B cell (primary cell): Measurements from ENCODE around the gene GPHA2. TPM values are rescaled to one million over a fixed set of nuclear protein-coding genes. Genes with fewer than 3 reads are reported as not detected.

Experiments used
- ATAC-seq: fragments of 200-7000 bp; cut with Tn5 transposase; one replicate; pipeline ENCODE4 v1.10.0; 2021; ENCODE audit warnings: low read depth, mild to moderate bottlenecking, moderate number of reproducible peaks, moderate library complexity
- CTCF ChIA-PET: fragments of 350-600 bp; sonication (Branson Sonifier 250); formaldehyde crosslinking; loops from one replicate; lab custom pipeline; 2021; ENCODE audit warnings: antibody characterized with exemption, inconsistent platforms; lab: Charles Lee
- POLR2A ChIA-PET: fragments of 350-600 bp; sonication (Branson Sonifier 250); formaldehyde crosslinking; loops from one replicate; lab custom pipeline; 2021; ENCODE audit warnings: antibody characterized with exemption; lab: Charles Lee
- DNase-seq: peaks from one replicate; pipeline ENCODE4 v3.0.0; 2013
- H2AFZ ChIP-seq: 2 replicates; pipeline ENCODE4 v1.6.1; 2012; ENCODE audit warnings: mild to moderate bottlenecking, low read depth, low read length; ENCODE audit not compliant: insufficient read depth, poor library complexity, severe bottlenecking
- H3K27ac ChIP-seq, 2 donors: 1 replicate in 1 of 2; 2 replicates in 1 of 2; pipeline ENCODE4 v1.5.1; 2012 to 2013; ENCODE audit warnings: low read length in 2 of 2, mild to moderate bottlenecking in 2 of 2, moderate library complexity in 1 of 2
- H3K27me3 ChIP-seq, 4 experiments: fragments of 200-600 bp in 1 of 4; sonication (generic) in 1 of 4; replicated peaks in 1 of 4; 1 replicate in 2 of 4; 2 replicates in 2 of 4; pipeline versions ENCODE4 v1.6.1 to v1.7.0; 2013 to 2016; ENCODE audit warnings: low read length in 3 of 4, mild to moderate bottlenecking in 2 of 4, mixed read lengths in 1 of 4, moderate library complexity in 1 of 4; ENCODE audit not compliant: insufficient read depth in 4 of 4, control insufficient read depth in 3 of 4; ENCODE audit errors: control extremely low read depth in 1 of 4
- H3K36me3 ChIP-seq, 2 experiments: replicated peaks in 1 of 2; 1 replicate in 1 of 2; 2 replicates in 1 of 2; pipeline versions ENCODE4 v1.6.1 to v1.7.1; 2013; ENCODE audit warnings: low read length in 1 of 2; ENCODE audit not compliant: insufficient read depth in 2 of 2, control insufficient read depth in 1 of 2; ENCODE audit errors: control extremely low read depth in 1 of 2, extremely low read depth in 1 of 2
- H3K4me1 ChIP-seq, 2 donors: fragments of 200-600 bp in 1 of 2; sonication (generic) in 1 of 2; 1 replicate in 1 of 2; 2 replicates in 1 of 2; pipeline versions ENCODE4 v1.5.1 to v1.6.1; 2013 to 2017; ENCODE audit warnings: low read length in 2 of 2; ENCODE audit not compliant: control insufficient read depth in 2 of 2, insufficient read depth in 2 of 2
- H3K4me2 ChIP-seq: replicated peaks from 2 replicates; pipeline ENCODE3; 2012; ENCODE audit warnings: mild to moderate bottlenecking, low read depth, low read length; ENCODE audit not compliant: poor library complexity, severe bottlenecking
- H3K4me3 ChIP-seq, 5 experiments: fragments of 200-600 bp in 1 of 5; sonication (generic) in 1 of 5; 1 replicate in 3 of 5; 2 replicates in 2 of 5; pipeline versions ENCODE4 v1.5.1 to v1.7.0; 2011 to 2016; ENCODE audit warnings: low read length in 4 of 5, mild to moderate bottlenecking in 4 of 5, low read depth in 2 of 5, control low read depth in 1 of 5, moderate library complexity in 1 of 5; ENCODE audit not compliant: insufficient read depth in 1 of 5; ENCODE audit errors: control extremely low read depth in 1 of 5, extremely low read depth in 1 of 5
- H3K79me2 ChIP-seq: fragments of 200-600 bp; sonication (generic); one replicate; pipeline ENCODE4 v1.6.0; 2016; ENCODE audit warnings: low read length; ENCODE audit not compliant: control insufficient read depth, insufficient read depth
- H3K9ac ChIP-seq: fragments of 200-600 bp; sonication (generic); 2 replicates; pipeline ENCODE4 v1.6.1; 2017; ENCODE audit warnings: mild to moderate bottlenecking, low read length, moderate library complexity
- H3K9me3 ChIP-seq, 3 donors: one replicate each; pipeline versions ENCODE4 v1.6.1 to v1.7.1; 2013; ENCODE audit warnings: low read length in 2 of 3; ENCODE audit not compliant: control insufficient read depth in 2 of 3, insufficient read depth in 1 of 3; ENCODE audit errors: control extremely low read depth in 1 of 3
- H4K20me1 ChIP-seq: 2 replicates; pipeline ENCODE4 v1.6.0; 2012; ENCODE audit warnings: mild to moderate bottlenecking, low read length; ENCODE audit not compliant: insufficient read depth, control insufficient read depth, poor library complexity, severe bottlenecking
- H3K27ac Mint-ChIP-seq: one replicate; pipeline ENCODE4 v1.8.0; 2021; ENCODE audit warnings: mixed read lengths
- H3K27me3 Mint-ChIP-seq: one replicate; pipeline ENCODE4 v1.8.0; 2021; ENCODE audit warnings: mixed read lengths
- H3K4me1 Mint-ChIP-seq: one replicate; pipeline ENCODE4 v1.8.0; 2021; ENCODE audit warnings: mixed read lengths
- H3K4me3 Mint-ChIP-seq: one replicate; pipeline ENCODE4 v1.8.0; 2021; ENCODE audit warnings: mixed read lengths
- H3K9me3 Mint-ChIP-seq: one replicate; pipeline ENCODE4 v1.8.0; 2022; ENCODE audit warnings: mixed read lengths; ENCODE audit not compliant: insufficient read depth
- CTCF ChIP-seq: fragments of 200-600 bp; IDR thresholded peaks from one replicate; pipeline ENCODE4 v1.8.0; 2022; ENCODE audit warnings: antibody characterized with exemption, mild to moderate bottlenecking
- EZH2 ChIP-seq: IDR thresholded peaks from 2 replicates; pipeline ENCODE4 v1.6.1; 2012; ENCODE audit warnings: borderline replicate concordance, low read depth, mild to moderate bottlenecking, moderate library complexity, low read length; ENCODE audit not compliant: insufficient read depth, poor library complexity, severe bottlenecking
- WGBS: methylation state at CpG from one replicate; pipeline ENCODE4 v1.1.5; 2013; ENCODE audit warnings: missing lambda C conversion rate; ENCODE audit not compliant: insufficient coverage; 5-methylcytosine and 5-hydroxymethylcytosine counted together
- intact Hi-C: fragments of 100-400 bp; cut with micrococcal nuclease; formaldehyde crosslinking; loops from one replicate; pipeline ENCODE4 v1.10.0; 2022
- polyA plus RNA-seq: library from polyadenylated mRNA; depleted of rRNA; stranded (reverse); fragments of >200 nt; gene quantifications from 2 replicates; pipeline ENCODE4 v1.2.3, GENCODE V29; 2012
- total RNA-seq, 2 donors: library from RNA; stranded (reverse); fragments of 120-200 nt in 1 of 2; gene quantifications; 1 replicate in 1 of 2; 2 replicates in 1 of 2; pipeline versions ENCODE4 v1.2.3 to v1.2.4, GENCODE V29; 2013 to 2022

Gene GPHA2
- total and polyA plus RNA-seq, 2 donors (not counting 1 experiment from before 2014, with no cell fraction given) = 0.39 to 2.8 TPM

- DNase-seq (no peak), ATAC-seq (no peak)
- no CpG with 5 or more reads among the region's 2 CpGs for WGBS
- Histone ChIP-seq H3K36me3 (no peaks in the 10 kb centered on the region), H3K4me2 (no peak overlapping the region), H3K9me3 (no peaks in the 10 kb centered on the region), H3K4me3 (no peak overlapping the region), H3K9ac (no peak overlapping the region), H3K79me2 (no peaks in the 10 kb centered on the region), H2AFZ (no peak overlapping the region), H3K27me3 (peaks cover 0 to 3% (median under 1%) of the 10 kb centered on the region in 4 experiments), H4K20me1 (no peaks in the 10 kb centered on the region), H3K4me1 (peaks cover 23 to 31% of the 10 kb centered on the region in 2 donors), H3K27ac (no peak overlapping the region)
- CTCF ChIA-PET = interaction anchor here (0.6 kb wide), 1 partner anchor 480 kb away, joined by 4 read pairs; no protein-coding TSS in a partner anchor
- Mint-ChIP-seq H3K27me3 (no peaks in the 10 kb centered on the region), H3K27ac (no peak overlapping the region), H3K4me1 (peaks cover 19% of the 10 kb centered on the region), H3K9me3 (no peaks in the 10 kb centered on the region), H3K4me3 (no peak overlapping the region)
- POLR2A ChIA-PET = no interaction called here
- intact Hi-C loops = no loop called here
- TF ChIP-seq EZH2 = no peak
Measured at GRCh38 chr11:64976651-64977050, 41.0 kb upstream of the GPHA2 start.

GRCh38 chr11:64974124-64974523 lies 38.4 kb upstream of the GPHA2 start:
- peak; percentile 47 for DNase-seq
- Mint-ChIP-seq H3K27me3 (peaks cover 3% of the 10 kb centered on the region), H3K9me3 (no peaks in the 10 kb centered on the region), H3K4me1 (peaks cover 27% of the 10 kb centered on the region), H3K4me3 (peak overlapping the region; percentile 47), H3K27ac (peak overlapping the region; percentile 70)
- Histone ChIP-seq H4K20me1 (no peaks in the 10 kb centered on the region), H3K4me1 (peaks cover 31 to 43% of the 10 kb centered on the region in 2 donors), H3K9me3 (no peaks in the 10 kb centered on the region), H3K4me3 (no peak overlapping the region), H3K27me3 (peaks cover 0 to 3% (median 1%) of the 10 kb centered on the region in 4 experiments), H2AFZ (no peak overlapping the region), H3K79me2 (no peaks in the 10 kb centered on the region), H3K27ac (peak overlapping the region; percentile 47 to 70), H3K36me3 (no peaks in the 10 kb centered on the region), H3K4me2 (peak overlapping the region; percentile 57), H3K9ac (peak overlapping the region; percentile 4)
- ATAC-seq = no peak
- intact Hi-C loops = loop anchor here (5.0 kb wide), 1 partner anchor 57 kb away; the partner anchor contains the start of gene ATG2A
- TF ChIP-seq EZH2 (no peak), CTCF (no peak)
- 0% methylated on average over 1 of the region's 5 CpGs for WGBS
- ChIA-PET POLR2A (interaction anchor here (0.6 kb wide), 1 partner anchor 59 kb away, joined by 6 read pairs; no protein-coding TSS in a partner anchor), CTCF (no interaction called here)
